VCaP (cell line): ENCODE measurements around the gene FTO.

Experiments used
- H3K27ac ChIP-seq: fragments of 450-650 bp; 2 replicates; pipeline ENCODE4 v1.5.1; 2017
- CTCF ChIP-seq: fragments of 450-650 bp; conservative IDR thresholded peaks from 2 replicates; pipeline ENCODE4 v1.5.1; 2017; ENCODE audit warnings: mild to moderate bottlenecking, moderate library complexity

The FTO gene

GRCh38 chr16:54006693-54007092 lies 302.7 kb downstream of the FTO start:
- H3K27ac ChIP-seq: no peak overlapping the region

GRCh38 chr16:54007504-54007903 lies 303.5 kb downstream of the FTO start:
- H3K27ac ChIP-seq: no peak overlapping the region
- TF ChIP-seq CTCF: no peak

More at GRCh38 chr16:54006693-54007092, 302.7 kb downstream of the FTO start:
- no peak for TF ChIP-seq CTCF

- H3K27ac ChIP-seq: no peak overlapping the region
- no peak for TF ChIP-seq CTCF
Observed at GRCh38 chr16:54009464-54010176, 305.7 kb downstream of the FTO start.

GRCh38 chr16:54015147-54015546 lies 311.2 kb downstream of the FTO start:
- TF ChIP-seq CTCF: no peak
- H3K27ac ChIP-seq: no peak overlapping the region

- no peak overlapping the region for H3K27ac ChIP-seq
- TF ChIP-seq CTCF: no peak
Observed at GRCh38 chr16:54022362-54022761, 318.4 kb downstream of the FTO start.

- TF ChIP-seq CTCF: no peak
- H3K27ac ChIP-seq: no peak overlapping the region
Observed at GRCh38 chr16:54026456-54026855, 322.5 kb downstream of the FTO start.

GRCh38 chr16:54027062-54027461 lies 323.1 kb downstream of the FTO start:
- no peak overlapping the region for H3K27ac ChIP-seq
- no peak for TF ChIP-seq CTCF
